MM.1S (cell line): ENCODE data around the gene GPR3.

Experiments used
- DNase-seq: peaks from one replicate; pipeline ENCODE4 v3.0.0-alpha.2; 2015
- H2AFZ ChIP-seq: fragments of 300-600 bp; sonication (generic); 2 replicates; pipeline ENCODE4 v1.6.0; 2016; ENCODE audit warnings: antibody characterized with exemption, low read length
- H3F3A ChIP-seq: fragments of 300-600 bp; sonication (generic); 2 replicates; pipeline ENCODE4 v1.6.1; 2016; ENCODE audit warnings: mild to moderate bottlenecking, antibody characterized with exemption, low read length, moderate library complexity, mixed read lengths; ENCODE audit not compliant: insufficient read depth
- H3K27ac ChIP-seq: fragments of 300-600 bp; sonication (generic); 2 replicates; pipeline ENCODE4 v1.5.1; 2016; ENCODE audit warnings: mild to moderate bottlenecking, low read length
- H3K27me3 ChIP-seq: fragments of 300-600 bp; sonication (generic); replicated peaks from 2 replicates; pipeline ENCODE4 v1.6.0; 2016; ENCODE audit warnings: low read length; ENCODE audit not compliant: insufficient read depth
- H3K36me3 ChIP-seq: fragments of 300-600 bp; sonication (generic); replicated peaks from 2 replicates; pipeline ENCODE4 v1.6.1; 2016; ENCODE audit warnings: mild to moderate bottlenecking, low read length, mixed read lengths; ENCODE audit not compliant: insufficient read depth
- H3K4me1 ChIP-seq: fragments of 300-600 bp; sonication (generic); 2 replicates; pipeline ENCODE4 v1.6.1; 2016; ENCODE audit warnings: low read length, mixed read lengths
- H3K4me2 ChIP-seq: fragments of 300-600 bp; sonication (generic); 2 replicates; pipeline ENCODE4 v1.6.0; 2016; ENCODE audit warnings: low read depth, low read length
- H3K4me3 ChIP-seq: fragments of 300-600 bp; sonication (generic); 2 replicates; pipeline ENCODE4 v1.5.1; 2016; ENCODE audit warnings: low read length, mixed read lengths
- H3K79me2 ChIP-seq: fragments of 300-600 bp; sonication (generic); 2 replicates; pipeline ENCODE4 v1.6.1; 2016; ENCODE audit warnings: mixed run types, low read length, mixed read lengths
- H3K9ac ChIP-seq: fragments of 300-600 bp; sonication (generic); 2 replicates; pipeline ENCODE4 v1.6.1; 2016; ENCODE audit warnings: low read length, mixed read lengths
- H3K9me2 ChIP-seq: fragments of 300-600 bp; sonication (generic); replicated peaks from 2 replicates; pipeline ENCODE4 v1.6.1; 2016; ENCODE audit warnings: mild to moderate bottlenecking, low read length, mixed read lengths; ENCODE audit not compliant: insufficient read depth
- H3K9me3 ChIP-seq: fragments of 300-600 bp; sonication (generic); replicated peaks from 2 replicates; pipeline ENCODE4 v1.6.1; 2016; ENCODE audit warnings: mild to moderate bottlenecking, low read length, mixed read lengths; ENCODE audit not compliant: insufficient read depth
- H4K20me1 ChIP-seq: fragments of 300-600 bp; sonication (generic); 2 replicates; pipeline ENCODE4 v1.6.1; 2016; ENCODE audit warnings: mild to moderate bottlenecking, low read length, moderate library complexity, mixed read lengths; ENCODE audit not compliant: insufficient read depth
- EZH2 ChIP-seq: fragments of 300-600 bp; sonication (generic); optimal IDR thresholded peaks from 2 replicates; pipeline ENCODE3; 2017; ENCODE audit warnings: low read depth, mild to moderate bottlenecking, antibody characterized with exemption, low read length, mixed read lengths
- EZH2phosphoT487 ChIP-seq: fragments of 300-600 bp; sonication (generic); IDR thresholded peaks from 2 replicates; pipeline ENCODE4 v1.6.1; 2018; ENCODE audit warnings: antibody characterized with exemption, low read length
- TF ChIP-seq, protein P1 (sequence below): fragments of 300-600 bp; sonication (generic); IDR thresholded peaks from 2 replicates; pipeline ENCODE4 v1.5.1; 2016; ENCODE audit warnings: antibody characterized with exemption, low read length, mixed read lengths

Gene GPR3

DNA sequence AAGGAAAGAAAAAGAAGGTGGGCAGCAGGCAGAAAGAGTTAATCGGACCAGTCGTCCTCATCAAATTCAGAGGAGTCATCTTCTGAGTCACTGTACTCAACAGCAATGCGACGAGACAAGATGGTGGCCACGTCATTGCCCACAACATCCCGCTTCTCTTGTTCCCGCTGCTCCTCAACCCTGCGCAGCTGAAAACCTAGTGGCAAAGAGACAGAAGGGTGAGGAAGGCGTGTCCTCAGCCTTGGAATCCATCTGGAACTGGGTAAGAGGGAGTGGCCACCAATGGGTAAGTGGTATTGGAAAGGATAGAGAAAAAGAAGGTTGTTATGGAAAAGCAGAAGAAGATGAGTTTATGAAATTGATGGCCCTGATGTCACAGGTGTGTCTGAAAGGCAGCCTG lies 15.7 kb downstream of the GPR3 start:
- Histone ChIP-seq H3K36me3 (no peaks in the 10 kb centered on the region; the same call in 1 of the 2 replicates), H3K27ac (no peak overlapping the region), H3K4me1 (peaks cover 5% of the 10 kb centered on the region; the same call in 1 of the 2 replicates), H3F3A (no peaks in the 10 kb centered on the region), H3K9me2 (no peaks in the 10 kb centered on the region), H3K27me3 (no peaks in the 10 kb centered on the region), H3K9ac (no peak overlapping the region), H3K4me3 (no peak overlapping the region), H3K9me3 (no peaks in the 10 kb centered on the region), H2AFZ (no peak overlapping the region), H3K79me2 (no peaks in the 10 kb centered on the region), H4K20me1 (no peaks in the 10 kb centered on the region), H3K4me2 (no peak overlapping the region)
- TF ChIP-seq, protein P1, sequence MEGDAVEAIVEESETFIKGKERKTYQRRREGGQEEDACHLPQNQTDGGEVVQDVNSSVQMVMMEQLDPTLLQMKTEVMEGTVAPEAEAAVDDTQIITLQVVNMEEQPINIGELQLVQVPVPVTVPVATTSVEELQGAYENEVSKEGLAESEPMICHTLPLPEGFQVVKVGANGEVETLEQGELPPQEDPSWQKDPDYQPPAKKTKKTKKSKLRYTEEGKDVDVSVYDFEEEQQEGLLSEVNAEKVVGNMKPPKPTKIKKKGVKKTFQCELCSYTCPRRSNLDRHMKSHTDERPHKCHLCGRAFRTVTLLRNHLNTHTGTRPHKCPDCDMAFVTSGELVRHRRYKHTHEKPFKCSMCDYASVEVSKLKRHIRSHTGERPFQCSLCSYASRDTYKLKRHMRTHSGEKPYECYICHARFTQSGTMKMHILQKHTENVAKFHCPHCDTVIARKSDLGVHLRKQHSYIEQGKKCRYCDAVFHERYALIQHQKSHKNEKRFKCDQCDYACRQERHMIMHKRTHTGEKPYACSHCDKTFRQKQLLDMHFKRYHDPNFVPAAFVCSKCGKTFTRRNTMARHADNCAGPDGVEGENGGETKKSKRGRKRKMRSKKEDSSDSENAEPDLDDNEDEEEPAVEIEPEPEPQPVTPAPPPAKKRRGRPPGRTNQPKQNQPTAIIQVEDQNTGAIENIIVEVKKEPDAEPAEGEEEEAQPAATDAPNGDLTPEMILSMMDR: no peak
- DNase-seq: no peak

DNA sequence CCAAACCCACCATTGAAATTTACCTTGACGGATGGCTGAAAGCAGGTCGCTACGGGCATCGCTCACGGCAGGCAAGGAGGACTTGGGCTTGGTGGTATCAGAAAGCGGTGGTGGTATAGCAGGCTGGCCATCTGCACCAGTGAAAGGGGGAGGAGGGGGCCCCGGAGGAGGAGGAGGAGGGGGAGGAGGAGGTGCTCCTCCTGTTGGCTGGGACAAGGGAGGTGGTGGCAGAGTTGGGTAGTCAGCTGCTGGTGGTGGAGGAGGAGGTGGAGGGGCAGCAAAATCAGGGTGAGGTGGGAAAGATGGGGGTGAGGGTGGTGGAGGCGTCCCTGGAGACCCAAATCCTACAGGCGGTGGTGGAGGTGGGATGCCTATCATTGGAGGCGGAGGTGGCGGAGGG lies 17.2 kb downstream of the GPR3 start:
- TF ChIP-seq EZH2 (no peak), EZH2phosphoT487 (no peak)
- TF ChIP-seq, protein P1: no peak
- Histone ChIP-seq H3K27me3 (no peaks in the 10 kb centered on the region), H3K9me2 (no peaks in the 10 kb centered on the region), H2AFZ (no peak overlapping the region), H3F3A (no peaks in the 10 kb centered on the region), H3K9me3 (no peaks in the 10 kb centered on the region), H3K79me2 (no peaks in the 10 kb centered on the region), H3K4me1 (peaks cover 5% of the 10 kb centered on the region; the same call in 1 of the 2 replicates), H3K4me3 (no peak overlapping the region), H4K20me1 (no peaks in the 10 kb centered on the region), H3K27ac (no peak overlapping the region), H3K36me3 (no peaks in the 10 kb centered on the region; the same call in 1 of the 2 replicates), H3K9ac (no peak overlapping the region), H3K4me2 (no peak overlapping the region)
- no peak for DNase-seq

DNA sequence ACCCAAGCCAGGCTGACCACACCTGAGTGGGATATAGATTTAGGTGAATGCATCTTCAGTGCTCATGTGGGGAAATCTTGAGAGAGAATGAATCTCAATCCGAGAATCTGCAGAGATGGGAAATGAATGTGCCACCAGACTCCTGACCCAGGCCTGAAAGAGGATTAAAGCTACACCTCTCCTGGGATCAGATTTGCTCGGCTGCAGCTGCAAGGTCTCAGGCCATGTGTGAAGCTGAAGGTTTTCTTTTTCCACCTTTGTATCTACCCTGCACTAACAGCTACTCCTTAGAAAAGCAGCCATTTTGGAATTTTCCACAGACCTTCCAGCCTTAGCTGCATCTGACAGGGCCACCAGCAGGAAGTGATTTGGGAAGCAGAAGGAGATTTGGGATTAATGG lies 18.3 kb downstream of the GPR3 start:
- Histone ChIP-seq H3F3A (no peaks in the 10 kb centered on the region), H3K79me2 (peaks cover under 1% of the 10 kb centered on the region; the same call in 1 of the 2 replicates), H3K27ac (no peak overlapping the region), H3K4me3 (no peak overlapping the region), H3K4me2 (no peak overlapping the region), H2AFZ (no peak overlapping the region), H4K20me1 (no peaks in the 10 kb centered on the region), H3K9me3 (no peaks in the 10 kb centered on the region), H3K4me1 (peaks cover 5% of the 10 kb centered on the region; the same call in 1 of the 2 replicates), H3K9ac (no peak overlapping the region), H3K27me3 (no peaks in the 10 kb centered on the region), H3K9me2 (no peaks in the 10 kb centered on the region), H3K36me3 (no peaks in the 10 kb centered on the region; the same call in 1 of the 2 replicates)
- TF ChIP-seq EZH2 (no peak), EZH2phosphoT487 (no peak)
- TF ChIP-seq, protein P1: no peak
- no peak for DNase-seq
